Cardiac fibroblast (primary cell): Measurements from ENCODE around the gene ADARB2.

Experiments
- DNase-seq, 2 donors: peaks; one replicate each; pipeline versions ENCODE4 v3.0.0 to v3.0.0-alpha.2; 2010; ENCODE audit warnings: low read depth in 2 of 2
- H3K4me3 ChIP-seq, 2 donors: replicated peaks in 1 of 2; 1 replicate in 1 of 2; 2 replicates in 1 of 2; pipeline ENCODE4 v1.5.1; 2011; ENCODE audit warnings: low read depth in 2 of 2, low read length in 2 of 2, mild to moderate bottlenecking in 2 of 2, moderate library complexity in 1 of 2
- CTCF ChIP-seq: IDR thresholded peaks from one replicate; pipeline ENCODE4 v1.5.1; 2011; ENCODE audit warnings: low read depth, mild to moderate bottlenecking, low read length, inconsistent platforms

Gene ADARB2

DNA sequence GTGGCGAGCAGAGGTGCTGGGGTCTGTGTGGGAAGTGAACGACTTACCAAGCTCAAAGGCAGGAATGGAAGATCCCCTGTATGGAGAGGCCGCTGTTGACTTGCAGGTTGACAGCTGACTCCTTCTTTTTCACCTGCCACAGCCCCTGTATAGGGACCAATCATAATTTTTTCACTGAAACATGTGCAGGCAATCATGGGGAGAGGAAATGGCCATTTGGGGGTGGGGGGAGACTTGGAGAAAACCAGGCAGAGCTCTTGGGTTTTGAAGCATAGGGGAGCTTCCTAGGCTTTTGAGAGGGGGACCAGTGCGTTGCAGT lies 579.8 kb downstream of the ADARB2 start:
- TF ChIP-seq CTCF: no peak
- DNase-seq: no peak
- H3K4me3 ChIP-seq: no peak overlapping the region

DNA sequence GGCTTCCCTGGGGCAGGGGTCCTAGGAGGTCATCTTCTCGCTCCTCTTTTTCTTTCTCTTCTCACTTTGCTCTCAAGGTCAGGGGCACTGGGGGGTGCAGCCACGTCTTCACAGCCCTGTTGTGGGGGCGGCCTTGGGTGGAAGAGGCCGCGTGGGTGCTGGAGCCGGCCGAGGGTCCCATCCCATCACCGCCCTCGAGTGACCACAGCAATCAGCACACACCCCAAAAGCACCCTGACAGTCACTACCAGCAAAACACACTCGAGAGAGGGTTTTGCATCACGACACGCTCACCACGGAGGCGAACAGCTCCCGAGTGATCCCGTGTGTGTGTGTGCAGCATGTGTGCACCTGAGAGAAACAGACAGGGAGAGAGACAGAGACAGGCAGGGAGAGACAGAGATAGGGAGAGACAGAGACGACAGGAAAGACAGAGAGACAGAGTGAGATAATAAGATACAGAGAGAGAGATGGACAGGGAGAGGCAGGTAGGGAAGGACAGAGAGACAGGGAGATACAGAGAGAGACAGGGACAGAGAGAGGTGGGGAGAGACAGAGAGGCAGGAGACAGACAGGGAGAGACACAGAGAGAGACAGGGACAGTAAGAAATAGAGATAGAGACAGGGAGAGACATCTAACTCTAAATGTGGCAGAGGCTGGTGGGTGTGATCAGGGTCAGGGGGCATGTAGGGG lies 580.3 kb downstream of the ADARB2 start:
- H3K4me3 ChIP-seq: no peak overlapping the region
- DNase-seq: no peak
- no peak for TF ChIP-seq CTCF

- DNase-seq: no peak
- TF ChIP-seq CTCF: no peak
- H3K4me3 ChIP-seq: no peak overlapping the region
Measured at GRCh38 chr10:1156616-1156886, 580.8 kb downstream of the ADARB2 start.

- no peak for TF ChIP-seq CTCF
- H3K4me3 ChIP-seq: no peak overlapping the region
- DNase-seq: no peak
Measured at GRCh38 chr10:1155791-1156615, 581.3 kb downstream of the ADARB2 start.

DNA sequence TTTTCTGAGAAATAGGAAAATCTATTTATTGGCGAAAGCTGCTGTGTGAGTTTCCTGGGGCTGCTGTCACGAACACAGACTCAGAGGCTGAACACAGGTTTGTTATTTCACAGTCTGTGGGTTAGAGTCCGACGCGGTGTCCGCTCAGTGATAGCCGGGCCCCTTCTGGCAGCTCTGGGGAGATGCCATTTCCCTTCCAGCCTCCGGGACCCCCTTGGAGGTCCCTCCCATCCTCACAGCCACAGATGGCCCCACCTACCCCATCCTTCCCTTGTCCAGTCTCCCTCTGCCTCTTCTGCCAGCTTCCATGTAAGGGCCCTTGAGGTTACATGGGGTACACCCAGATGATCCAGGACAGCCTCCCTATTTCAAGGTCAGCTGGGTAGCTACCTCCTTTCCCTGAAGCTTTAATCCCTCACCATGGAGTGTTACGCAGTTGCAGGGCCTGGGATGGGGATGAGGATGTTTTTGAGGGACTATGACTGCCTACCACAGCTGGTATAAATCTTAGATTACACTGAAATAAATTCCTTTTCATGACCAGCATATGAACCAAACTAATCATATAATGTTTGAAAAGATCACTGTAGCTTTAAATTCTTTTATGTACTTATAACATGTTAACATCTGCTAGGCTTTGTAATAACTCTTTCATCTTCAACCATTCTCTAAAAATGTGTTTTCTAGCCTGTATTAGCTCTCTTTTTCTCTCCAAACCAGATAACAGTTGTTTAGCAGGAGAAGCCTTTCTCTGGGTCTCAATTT lies 582.6 kb downstream of the ADARB2 start:
- no peak for DNase-seq
- H3K4me3 ChIP-seq: no peak overlapping the region
- TF ChIP-seq CTCF: no peak

GRCh38 chr10:1153805-1154351 lies 583.4 kb downstream of the ADARB2 start:
- H3K4me3 ChIP-seq: no peak overlapping the region
- DNase-seq: no peak
- no peak for TF ChIP-seq CTCF
